ENCODE measurements around the gene MAP1LC3B. TPM values are rescaled to one million over a fixed set of nuclear protein-coding genes. Genes with fewer than 3 reads are reported as not detected.

The MAP1LC3B gene
- total RNA-seq, 1 experiment from 2014 or later, result 45.3 TPM

- ChIA-PET CTCF (no interaction called here), POLR2A (ENCODE audit: unreplicated experiment) (no interaction called here)
- Histone ChIP-seq H3K79me2 (ENCODE audit: low read depth) (no peaks in the 10 kb centered on the region; the same call in 1 of the 2 replicates), H3K4me1 (replicated peaks; ENCODE audit: insufficient read depth) (no peaks in the 10 kb centered on the region), H3K4me2 (no peak overlapping the region), H3K27me3 (ENCODE audit: insufficient read depth, low read depth) (no peaks in the 10 kb centered on the region), H3K36me3 (ENCODE audit: low read depth) (no peaks in the 10 kb centered on the region; the same call in 1 of the 2 replicates), H3K9me3 (ENCODE audit: insufficient read depth, low read depth) (no peaks in the 10 kb centered on the region), H3F3A (ENCODE audit: insufficient read depth, low read depth) (no peaks in the 10 kb centered on the region), H3K9me2 (ENCODE audit: insufficient read depth) (no peaks in the 10 kb centered on the region), H4K20me1 (ENCODE audit: insufficient read depth) (peaks cover 15% of the 10 kb centered on the region; the same call in 1 of the 2 replicates), H3K4me3 (no peak overlapping the region), H2AFZ (no peak overlapping the region), H3K27ac (no peak overlapping the region)
- DNase-seq, result no peak
- no peak for TF ChIP-seq CTCF (conservative IDR thresholded peaks at IDR 0.05)
- BruUV-seq (replicated peaks), result no TSS peak
- intact Hi-C loops (cut with micrococcal nuclease; ENCODE audit: unreplicated experiment), result no loop called here
Measured at GRCh38 chr16:87439926-87440325, 47.8 kb downstream of the MAP1LC3B start.

GRCh38 chr16:87441886-87442580 lies 49.9 kb downstream of the MAP1LC3B start:
- Histone ChIP-seq H3K4me1 (replicated peaks; ENCODE audit: insufficient read depth) (no peaks in the 10 kb centered on the region), H3K4me3 (no peak overlapping the region), H3K4me2 (no peak overlapping the region), H3K9me3 (ENCODE audit: insufficient read depth, low read depth) (no peaks in the 10 kb centered on the region), H4K20me1 (ENCODE audit: insufficient read depth) (peaks cover 10% of the 10 kb centered on the region; the same call in 1 of the 2 replicates), H3K79me2 (ENCODE audit: low read depth) (no peaks in the 10 kb centered on the region; the same call in 1 of the 2 replicates), H3K27ac (no peak overlapping the region), H3F3A (ENCODE audit: insufficient read depth, low read depth) (no peaks in the 10 kb centered on the region), H3K36me3 (ENCODE audit: low read depth) (no peaks in the 10 kb centered on the region; the same call in 1 of the 2 replicates), H3K9me2 (ENCODE audit: insufficient read depth) (no peaks in the 10 kb centered on the region), H3K27me3 (ENCODE audit: insufficient read depth, low read depth) (no peaks in the 10 kb centered on the region), H2AFZ (no peak overlapping the region)
- intact Hi-C loops (cut with micrococcal nuclease; ENCODE audit: unreplicated experiment), result no loop called here
- POLR2A ChIA-PET (ENCODE audit: unreplicated experiment), result no interaction called here
- CTCF ChIA-PET, result no interaction called here
- TF ChIP-seq EZH2 (IDR thresholded peaks at IDR 0.05; ENCODE audit: low read depth) (no peak), CTCF (conservative IDR thresholded peaks at IDR 0.05) (no peak)
- DNase-seq, result no peak
- BruUV-seq (replicated peaks), result no TSS peak

GRCh38 chr16:87442581-87442966 lies 50.4 kb downstream of the MAP1LC3B start:
- H3K4me2 ChIP-seq, result no peak overlapping the region
- no peak for DNase-seq
- CTCF ChIA-PET, result no interaction called here
- no peaks in the 10 kb centered on the region; the same call in 1 of the 2 replicates for H3K36me3 ChIP-seq (ENCODE audit: low read depth)
- BruUV-seq (replicated peaks), result no TSS peak
- intact Hi-C loops (cut with micrococcal nuclease; ENCODE audit: unreplicated experiment), result no loop called here
- POLR2A ChIA-PET (ENCODE audit: unreplicated experiment), result no interaction called here
- peaks cover 10% of the 10 kb centered on the region; the same call in 1 of the 2 replicates for H4K20me1 ChIP-seq (ENCODE audit: insufficient read depth)
- H3K9me3 ChIP-seq (ENCODE audit: insufficient read depth, low read depth), result no peaks in the 10 kb centered on the region
- H3K4me3 ChIP-seq, result no peak overlapping the region
- H2AFZ ChIP-seq, result no peak overlapping the region
- H3K27ac ChIP-seq, result no peak overlapping the region
- no peaks in the 10 kb centered on the region; the same call in 1 of the 2 replicates for H3K79me2 ChIP-seq (ENCODE audit: low read depth)
- no peaks in the 10 kb centered on the region for H3K27me3 ChIP-seq (ENCODE audit: insufficient read depth, low read depth)
- no peaks in the 10 kb centered on the region for H3F3A ChIP-seq (ENCODE audit: insufficient read depth, low read depth)
- H3K9me2 ChIP-seq (ENCODE audit: insufficient read depth), result no peaks in the 10 kb centered on the region
- TF ChIP-seq EZH2 (IDR thresholded peaks at IDR 0.05; ENCODE audit: low read depth) (no peak), CTCF (conservative IDR thresholded peaks at IDR 0.05) (no peak)
- no peaks in the 10 kb centered on the region for H3K4me1 ChIP-seq (replicated peaks; ENCODE audit: insufficient read depth)
